ENCODE measurements around the gene GLI3. TPM values are rescaled to one million over a fixed set of nuclear protein-coding genes. Genes with fewer than 3 reads are reported as not detected.

GLI3 gene
- total and polyA plus RNA-seq, 11 donors, result 0.50 to 14.4 (median 5.7) TPM

- intact Hi-C loops (cut with DNase I), result no loop called here
Measured at GRCh38 chr7:42222125-42222524, 14.9 kb downstream of the GLI3 start.

DNA sequence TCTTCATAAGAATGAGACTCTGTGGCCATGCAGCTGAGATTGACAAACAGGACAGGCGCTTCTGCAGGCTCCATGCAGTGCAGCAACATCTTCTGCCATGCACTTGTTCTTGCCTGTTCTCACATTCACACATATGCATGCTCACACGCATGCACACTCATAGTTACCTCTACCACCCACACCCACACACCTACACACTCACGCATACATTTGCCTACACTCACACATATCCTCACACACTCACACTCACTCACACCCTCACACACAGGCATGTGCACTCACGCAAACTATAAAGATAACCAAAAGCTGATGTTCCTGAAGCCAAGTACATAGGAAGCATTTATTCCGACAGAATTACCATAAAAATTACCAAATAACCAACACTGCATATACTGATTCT, 15.7 kb downstream of the GLI3 start:
- H3K9me3 ChIP-seq, result no peaks in the 10 kb centered on the region
- H3K27ac ChIP-seq, result no peak overlapping the region
- no peaks in the 10 kb centered on the region for H3K36me3 ChIP-seq
- ATAC-seq (no peak), DNase-seq (no peak)
- peaks cover 0 to 1% (median 0%) of the 10 kb centered on the region in 9 donors for H3K27me3 ChIP-seq
- TF ChIP-seq CTCF (IDR thresholded peaks at IDR 0.05), result no peak
- no peak for TF ChIP-seq POLR2A (IDR thresholded peaks at IDR 0.05)
- WGBS, 4 donors, result 97 to 98% (median 97%) methylated on average over 5 of the region's 5 CpGs
- peaks cover 0 to 5% (median 0%) of the 10 kb centered on the region in 12 donors for H3K4me1 ChIP-seq
- H3K4me3 ChIP-seq, result no peak overlapping the region
- intact Hi-C loops (cut with DNase I), result no loop called here

More at GRCh38 chr7:42222125-42222524, 14.9 kb downstream of the GLI3 start:
- H3K4me1 ChIP-seq, result peaks cover 0 to 4% (median 0%) of the 10 kb centered on the region in 12 donors
- TF ChIP-seq POLR2A (IDR thresholded peaks at IDR 0.05), result no peak
- no peak for TF ChIP-seq CTCF (IDR thresholded peaks at IDR 0.05)
- DNase-seq, result no peak
- no peak for ATAC-seq
- peaks cover 0 to 8% (median 0%) of the 10 kb centered on the region in 9 donors for H3K27me3 ChIP-seq
- no peaks in the 10 kb centered on the region for H3K9me3 ChIP-seq
- no peak overlapping the region for H3K4me3 ChIP-seq
- peak overlapping the region in 1 of 12 donors; percentile 39 for H3K27ac ChIP-seq
- no peaks in the 10 kb centered on the region for H3K36me3 ChIP-seq
- 89 to 93% (median 91%) methylated on average over 2 of the region's 2 CpGs for WGBS, 4 donors

DNA sequence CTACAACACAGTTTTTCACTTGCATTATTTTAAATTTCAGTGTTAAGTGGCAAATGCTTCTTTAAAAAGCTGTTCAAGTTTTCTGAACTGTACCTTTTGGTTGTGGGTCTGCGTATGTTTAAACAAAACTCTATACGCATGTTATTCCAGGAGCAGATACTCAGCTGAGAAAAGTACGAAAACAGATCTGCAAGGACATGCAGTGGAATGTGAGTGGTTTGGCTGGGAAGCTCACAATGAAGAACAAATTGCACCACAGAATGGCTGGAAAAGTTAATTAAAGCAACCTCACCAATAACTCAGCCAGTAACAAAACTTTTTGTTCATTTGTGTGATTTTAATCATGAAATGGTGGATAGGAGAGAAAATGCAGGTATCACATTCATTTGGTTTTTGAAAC, 17.6 kb downstream of the GLI3 start:
- H3K36me3 ChIP-seq, result no peaks in the 10 kb centered on the region
- no peak for TF ChIP-seq CTCF (IDR thresholded peaks at IDR 0.05)
- no peak for TF ChIP-seq POLR2A (IDR thresholded peaks at IDR 0.05)
- peak in 1 of 4 donors; percentile 47 for ATAC-seq
- intact Hi-C loops (cut with DNase I), result no loop called here
- 65 to 88% (median 81%) methylated on average over 3 of the region's 3 CpGs for WGBS, 4 donors
- DNase-seq, result no peak
- H3K4me1 ChIP-seq, result peaks cover 0 to 5% (median 0%) of the 10 kb centered on the region in 12 donors
- H3K27me3 ChIP-seq, result no peaks in the 10 kb centered on the region
- peak overlapping the region in 1 of 12 donors; percentile 11 for H3K4me3 ChIP-seq
- H3K9me3 ChIP-seq, result no peaks in the 10 kb centered on the region
- no peak overlapping the region for H3K27ac ChIP-seq

DNA sequence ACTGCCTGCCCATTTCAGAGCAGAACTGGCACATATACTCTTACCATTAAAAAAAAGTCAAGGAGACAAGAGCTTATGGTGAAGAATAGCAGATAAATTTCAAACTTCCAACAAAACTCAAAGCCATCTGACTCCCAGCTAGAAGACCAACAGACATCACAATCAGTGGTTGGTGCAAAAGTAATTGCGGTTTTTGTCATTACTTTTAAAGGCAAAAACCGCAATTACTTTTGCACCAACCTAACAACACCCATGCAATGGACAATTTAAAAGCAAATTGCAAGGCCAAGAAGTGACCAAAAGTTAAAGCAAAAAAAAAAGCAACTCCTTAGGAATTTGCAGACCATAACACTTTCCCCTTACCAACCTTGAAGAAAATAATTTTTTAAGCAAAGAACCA, 18.8 kb downstream of the GLI3 start:
- no peak overlapping the region for H3K27ac ChIP-seq
- DNase-seq (no peak), ATAC-seq (no peak)
- TF ChIP-seq CTCF (IDR thresholded peaks at IDR 0.05) (no peak), POLR2A (IDR thresholded peaks at IDR 0.05) (no peak)
- intact Hi-C loops (cut with DNase I), result no loop called here
- H3K9me3 ChIP-seq, result no peaks in the 10 kb centered on the region
- no peaks in the 10 kb centered on the region for H3K36me3 ChIP-seq
- no peak overlapping the region for H3K4me3 ChIP-seq
- no peaks in the 10 kb centered on the region for H3K27me3 ChIP-seq
- peaks cover 0 to 5% (median 0%) of the 10 kb centered on the region in 12 donors for H3K4me1 ChIP-seq
- 92 to 94% (median 93%) methylated on average over 2 of the region's 2 CpGs for WGBS, 4 donors

Measured in heart left ventricle (tissue), 16 donors.